Stimulated activated naive CD8-positive, alpha-beta T cell treated with anti-CD3 and anti-CD28 coated beads, Interleukin-15, Interleukin-2, amounts not matched to agents 100 ng/mL and 50 ng/mL, for 24 hours (primary cell): Measurements from ENCODE around the gene DARS1.
"Not testable (repeated sequence)": the region's sequence is repeated elsewhere in the genome, so short reads cannot be mapped to it uniquely, and the experiment has no call there.

Experiments used
- H3K27ac Mint-ChIP-seq: one replicate; pipeline ENCODE4 v1.8.0; 2021; ENCODE audit warnings: mild to moderate bottlenecking, mixed read lengths
- H3K27me3 Mint-ChIP-seq: one replicate; pipeline ENCODE4 v1.8.0; 2021; ENCODE audit warnings: mixed read lengths
- H3K36me3 Mint-ChIP-seq: one replicate; pipeline ENCODE4 v1.8.0; 2021; ENCODE audit warnings: low read depth, mixed read lengths
- H3K4me1 Mint-ChIP-seq: one replicate; pipeline ENCODE4 v1.8.0; 2021; ENCODE audit warnings: low read depth, mixed read lengths
- H3K4me3 Mint-ChIP-seq: one replicate; pipeline ENCODE4 v1.8.0; 2021; ENCODE audit warnings: mild to moderate bottlenecking, mixed read lengths
- H3K9me3 Mint-ChIP-seq: one replicate; pipeline ENCODE4 v1.8.0; 2021; ENCODE audit warnings: mixed read lengths

DARS1 gene

DNA sequence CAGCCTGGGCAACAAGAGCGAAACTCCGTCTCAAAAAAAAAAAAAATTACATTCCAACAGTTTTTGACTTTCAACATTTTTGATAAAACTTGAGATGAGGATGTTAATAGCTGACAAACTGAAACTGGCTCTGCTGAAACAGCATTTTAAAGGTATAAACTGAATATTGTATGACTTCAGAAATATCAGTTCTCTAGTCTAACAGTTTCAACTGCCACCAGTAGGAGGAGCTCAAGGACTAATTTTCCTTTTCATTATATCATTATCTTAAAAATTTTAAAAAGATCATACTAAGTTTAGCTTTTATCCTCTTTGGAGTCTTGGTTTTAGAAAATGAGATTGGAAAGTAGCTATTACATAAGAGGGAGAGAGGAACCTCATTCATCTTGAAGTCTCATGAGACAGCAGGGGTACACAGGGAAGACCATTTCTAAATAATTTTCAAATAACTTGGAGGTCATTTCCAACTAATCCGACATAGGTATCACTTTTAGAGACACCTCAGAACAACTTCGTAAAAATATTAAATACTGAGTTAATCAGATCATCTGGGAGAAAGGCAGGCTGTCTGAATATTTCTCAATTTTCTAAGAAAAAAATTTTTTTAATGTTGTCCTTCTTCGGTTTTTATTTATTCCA is 71.6 kb downstream of the DARS1 start:
- no peak overlapping the region for H3K4me3 Mint-ChIP-seq
- H3K27ac Mint-ChIP-seq: no peak overlapping the region
- peaks cover 12% of the 10 kb centered on the region for H3K4me1 Mint-ChIP-seq
- no peaks in the 10 kb centered on the region for H3K27me3 Mint-ChIP-seq
- peaks cover 44% of the 10 kb centered on the region for H3K36me3 Mint-ChIP-seq
- H3K9me3 Mint-ChIP-seq: no peaks in the 10 kb centered on the region

DNA sequence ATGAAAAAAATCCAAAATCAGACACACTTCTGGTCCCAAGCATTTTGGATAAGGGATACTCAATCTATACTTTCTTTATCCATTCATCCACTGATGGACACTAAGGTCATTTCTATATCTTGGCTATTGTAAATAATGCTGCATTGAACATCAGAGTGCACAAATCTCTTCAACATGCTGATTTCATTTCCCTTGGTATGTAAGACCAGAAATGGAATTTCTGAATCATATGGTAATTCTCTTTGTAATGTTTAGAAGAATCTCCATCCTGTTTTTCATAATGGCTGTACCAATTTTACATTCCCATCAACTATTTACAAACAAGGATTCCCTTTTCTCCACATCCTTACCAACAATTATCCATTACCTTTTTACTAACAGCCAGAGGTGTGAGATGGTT is 75.5 kb downstream of the DARS1 start:
- Mint-ChIP-seq H3K36me3 (peaks cover 67% of the 10 kb centered on the region), H3K4me3 (no peak overlapping the region), H3K27me3 (no peaks in the 10 kb centered on the region), H3K27ac (no peak overlapping the region), H3K9me3 (no peaks in the 10 kb centered on the region), H3K4me1 (peaks cover 6% of the 10 kb centered on the region)

DNA sequence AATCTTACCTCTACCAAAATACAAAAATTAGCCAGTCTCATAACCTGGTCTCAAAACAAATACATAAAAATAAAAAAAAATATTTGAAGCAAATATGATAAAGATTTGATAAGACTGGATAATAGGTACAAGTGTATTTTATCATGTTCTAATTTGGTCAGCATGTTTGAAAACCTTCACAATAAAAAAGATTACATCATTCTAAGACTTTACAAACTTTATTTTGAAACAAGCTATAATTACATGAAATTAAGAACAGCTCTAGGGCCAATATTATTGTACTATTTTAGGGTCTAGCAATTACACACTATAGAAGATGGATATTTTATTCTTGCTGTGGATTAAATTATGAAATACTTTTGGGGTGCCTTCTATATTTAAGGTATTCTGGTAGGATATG is 79.7 kb downstream of the DARS1 start:
- Mint-ChIP-seq H3K4me3 (no peak overlapping the region), H3K9me3 (no peaks in the 10 kb centered on the region), H3K4me1 (peaks cover 6% of the 10 kb centered on the region), H3K36me3 (peaks cover 55% of the 10 kb centered on the region), H3K27ac (no peak overlapping the region), H3K27me3 (no peaks in the 10 kb centered on the region)

DNA sequence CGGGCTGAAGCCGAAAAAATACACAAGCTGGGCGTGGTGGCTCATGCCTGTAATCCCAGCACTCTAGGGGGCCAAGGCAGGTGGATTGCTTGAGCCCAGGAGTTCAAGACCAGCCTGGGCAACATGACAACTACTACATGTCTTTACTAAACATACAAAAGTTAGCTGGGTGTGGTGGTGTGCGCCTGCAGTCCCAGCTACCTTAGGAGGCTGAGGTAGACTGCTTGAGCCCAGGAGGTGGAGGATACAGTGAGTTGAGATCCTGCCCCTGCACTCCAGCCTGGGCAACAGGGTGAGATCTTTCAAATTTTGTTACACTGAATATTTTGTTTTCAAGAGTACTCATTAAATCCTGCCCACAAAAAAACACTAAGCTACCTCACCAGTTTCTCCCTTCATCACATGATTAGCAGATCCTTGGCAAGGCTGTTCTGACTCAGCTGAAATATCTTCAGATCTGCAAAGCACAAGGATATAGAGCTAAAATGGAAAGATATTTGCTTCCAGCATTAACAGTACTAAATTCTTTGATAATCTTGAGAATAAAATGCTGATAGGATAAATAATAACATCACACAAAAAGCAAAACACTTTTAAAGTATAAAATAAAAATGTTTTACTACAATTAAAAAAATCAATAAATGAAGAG is 81.0 kb downstream of the DARS1 start:
- H3K9me3 Mint-ChIP-seq: no peaks in the 10 kb centered on the region
- H3K27me3 Mint-ChIP-seq: no peaks in the 10 kb centered on the region
- H3K27ac Mint-ChIP-seq: no peak overlapping the region
- peaks cover 45% of the 10 kb centered on the region for H3K36me3 Mint-ChIP-seq
- no peaks in the 10 kb centered on the region for H3K4me1 Mint-ChIP-seq
- H3K4me3 Mint-ChIP-seq: no peak overlapping the region

DNA sequence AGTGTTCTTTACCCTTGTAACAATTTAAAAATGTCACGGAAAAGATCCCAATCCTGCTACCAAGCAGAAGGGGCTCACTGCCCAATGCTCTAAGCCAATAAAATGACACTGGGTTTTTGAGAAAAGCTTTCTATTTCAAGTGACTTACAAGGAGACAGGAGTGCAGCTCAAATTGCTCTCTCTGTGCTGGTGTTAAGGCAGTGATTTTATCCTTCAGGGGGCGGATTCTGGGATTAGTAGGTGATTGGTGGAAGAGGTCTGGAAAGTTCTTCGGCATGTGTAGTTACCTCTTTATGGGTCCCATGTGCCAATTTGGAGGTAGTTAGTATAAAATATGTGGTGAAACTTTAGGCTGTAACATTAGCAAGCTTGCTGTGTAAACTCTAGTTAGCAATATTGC is 81.8 kb downstream of the DARS1 start:
- Mint-ChIP-seq H3K27ac (no peak overlapping the region), H3K4me3 (no peak overlapping the region), H3K4me1 (no peaks in the 10 kb centered on the region), H3K36me3 (peaks cover 38% of the 10 kb centered on the region), H3K9me3 (no peaks in the 10 kb centered on the region), H3K27me3 (no peaks in the 10 kb centered on the region)

DNA sequence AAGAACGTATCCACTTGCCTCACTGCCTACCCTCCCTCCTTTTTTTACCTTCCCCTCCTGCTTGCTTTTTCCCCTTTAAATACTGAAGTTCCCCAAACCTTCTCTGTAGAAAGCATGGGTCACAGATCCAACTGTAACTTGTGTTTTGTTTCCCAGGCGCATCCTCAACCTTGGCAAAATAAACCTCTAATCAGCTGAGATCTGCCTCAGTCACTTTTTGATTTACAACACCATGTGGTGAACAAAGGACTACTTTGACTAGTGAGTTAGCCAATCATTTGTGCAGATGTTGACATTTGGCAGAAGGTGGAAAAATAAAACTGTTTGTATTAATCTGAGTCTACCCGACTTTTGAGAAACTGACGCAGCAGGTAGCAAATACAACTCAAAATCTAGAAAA is 85.9 kb downstream of the DARS1 start:
- Mint-ChIP-seq H3K9me3 (no peaks in the 10 kb centered on the region), H3K27ac (peak overlapping the region; percentile 23), H3K27me3 (no peaks in the 10 kb centered on the region), H3K4me1 (no peaks in the 10 kb centered on the region), H3K4me3 (no peak overlapping the region), H3K36me3 (peaks cover 11% of the 10 kb centered on the region)

DNA sequence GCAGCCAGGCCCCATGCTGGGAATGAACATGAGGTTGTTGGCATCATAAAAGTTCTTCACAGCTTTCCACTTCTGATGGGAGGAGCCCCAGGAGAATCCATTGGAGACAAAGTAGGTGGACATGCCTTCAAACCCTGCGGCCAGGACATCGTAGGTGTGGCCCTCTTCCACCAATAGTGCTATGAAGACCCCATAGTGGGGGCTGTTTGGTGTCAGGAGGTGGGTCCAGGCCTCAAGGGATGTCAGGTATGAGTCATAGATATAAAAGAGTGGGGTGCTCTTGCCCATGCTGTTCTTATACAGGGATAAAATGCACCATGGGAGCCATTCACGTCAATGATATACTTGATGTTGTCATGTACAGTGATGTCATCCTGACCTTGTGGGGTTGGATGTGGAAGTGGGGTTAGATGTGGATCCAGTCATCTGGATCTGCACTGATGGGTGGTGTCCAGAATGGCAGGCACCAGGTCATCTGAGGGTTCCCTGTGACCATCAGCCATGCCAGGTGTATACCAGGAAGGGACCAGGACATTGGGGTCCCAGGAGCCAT is 87.1 kb downstream of the DARS1 start:
- H3K36me3 Mint-ChIP-seq: peaks cover 4% of the 10 kb centered on the region

DNA sequence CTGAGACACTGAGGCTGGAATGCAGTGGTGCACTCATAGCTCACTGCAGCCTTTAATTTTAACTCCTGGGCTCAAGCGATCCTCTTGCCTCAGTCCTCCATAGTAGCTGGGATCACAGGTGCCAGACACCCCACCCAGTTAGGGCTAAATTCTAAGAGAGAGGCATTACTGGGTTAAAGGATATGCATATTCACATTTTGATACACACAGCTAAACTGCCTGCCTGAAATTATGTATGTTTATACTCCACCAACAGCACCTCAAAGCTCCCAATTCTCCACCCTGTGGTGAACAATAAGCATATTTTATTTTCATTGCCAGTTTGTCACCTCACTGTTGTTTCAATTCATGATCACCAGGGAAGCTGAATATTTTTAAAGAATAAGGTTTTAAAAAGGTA is 90.5 kb downstream of the DARS1 start:
- Mint-ChIP-seq H3K9me3 (no peaks in the 10 kb centered on the region), H3K36me3 (no peaks in the 10 kb centered on the region), H3K27ac (no peak overlapping the region), H3K4me1 (no peaks in the 10 kb centered on the region), H3K4me3 (no peak overlapping the region), H3K27me3 (no peaks in the 10 kb centered on the region)

More for the DNA sequence above, 87.1 kb downstream of the DARS1 start:
- no peaks in the 10 kb centered on the region for H3K4me1 Mint-ChIP-seq
- H3K9me3 Mint-ChIP-seq: no peaks in the 10 kb centered on the region
- H3K27me3 Mint-ChIP-seq: no peaks in the 10 kb centered on the region
- no peak overlapping the region for H3K4me3 Mint-ChIP-seq
- H3K27ac Mint-ChIP-seq: no peak overlapping the region

DNA sequence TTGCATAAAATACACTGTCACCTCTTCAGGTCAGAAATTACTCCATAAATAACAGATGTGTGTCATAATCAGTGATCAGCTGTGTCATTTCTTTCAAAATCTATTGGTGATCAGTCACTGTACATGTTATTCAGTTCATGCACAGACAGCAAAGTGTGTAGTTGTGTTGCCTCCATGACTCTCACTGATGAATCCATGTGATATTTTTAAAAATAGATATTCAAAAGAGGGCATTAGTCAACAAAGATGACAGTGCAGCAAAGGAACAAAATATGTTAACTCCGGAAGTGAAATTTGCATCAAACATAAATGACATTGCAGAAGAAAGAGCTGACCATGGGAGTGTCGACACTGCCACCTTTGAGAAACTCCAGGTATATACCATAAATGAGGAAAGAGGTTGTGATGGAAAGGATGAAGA is 92.0 kb downstream of the DARS1 start:
- Mint-ChIP-seq H3K27me3 (no peaks in the 10 kb centered on the region), H3K27ac (no peak overlapping the region), H3K36me3 (no peaks in the 10 kb centered on the region), H3K4me3 (no peak overlapping the region), H3K4me1 (no peaks in the 10 kb centered on the region), H3K9me3 (no peaks in the 10 kb centered on the region)

DNA sequence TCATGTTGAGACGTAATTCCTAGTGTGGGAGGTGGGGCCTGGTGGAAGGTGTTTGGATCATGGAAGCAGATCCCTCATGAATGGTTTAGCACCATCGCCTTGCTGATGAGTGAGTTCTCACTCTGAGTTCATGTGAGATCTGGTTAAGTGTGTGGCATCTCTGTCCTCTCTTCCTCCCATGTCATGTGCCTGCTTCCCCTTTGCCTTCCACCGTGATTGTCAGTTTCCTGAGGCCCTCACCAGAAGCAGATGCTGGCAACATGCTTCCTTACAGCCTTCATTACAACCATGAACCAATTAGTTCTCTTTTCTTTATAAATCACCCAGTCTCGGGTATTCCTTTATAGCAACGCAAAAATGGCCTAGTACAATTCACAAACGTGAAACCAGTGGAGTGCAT is 94.6 kb downstream of the DARS1 start:
- Mint-ChIP-seq H3K27me3 (no peaks in the 10 kb centered on the region), H3K4me1 (peaks cover 3% of the 10 kb centered on the region), H3K4me3 (no peak overlapping the region), H3K27ac (no peak overlapping the region), H3K36me3 (no peaks in the 10 kb centered on the region), H3K9me3 (no peaks in the 10 kb centered on the region)

DNA sequence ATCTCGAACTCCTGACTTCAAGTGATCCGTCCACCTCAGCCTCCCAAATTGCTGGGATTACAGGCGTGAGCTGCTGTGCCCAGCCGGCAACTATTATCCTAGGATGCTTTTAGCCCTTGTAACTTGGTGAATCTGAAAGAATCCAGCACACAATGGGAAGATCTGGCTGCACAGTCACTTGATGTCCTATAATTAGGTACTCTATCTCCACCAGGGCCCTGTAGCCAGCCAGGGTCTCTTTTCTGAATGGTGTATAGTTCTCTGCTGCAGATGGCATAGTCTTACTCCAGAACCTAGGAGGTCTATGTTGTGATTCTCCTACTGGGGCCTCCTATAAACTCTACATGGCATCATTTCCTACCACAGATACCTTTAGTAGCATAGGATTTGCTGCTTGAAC is 95.3 kb downstream of the DARS1 start:
- no peaks in the 10 kb centered on the region for H3K9me3 Mint-ChIP-seq
- peaks cover 3% of the 10 kb centered on the region for H3K4me1 Mint-ChIP-seq
- H3K36me3 Mint-ChIP-seq: no peaks in the 10 kb centered on the region
- H3K27me3 Mint-ChIP-seq: no peaks in the 10 kb centered on the region
- H3K27ac Mint-ChIP-seq: no peak overlapping the region
- no peak overlapping the region for H3K4me3 Mint-ChIP-seq

DNA sequence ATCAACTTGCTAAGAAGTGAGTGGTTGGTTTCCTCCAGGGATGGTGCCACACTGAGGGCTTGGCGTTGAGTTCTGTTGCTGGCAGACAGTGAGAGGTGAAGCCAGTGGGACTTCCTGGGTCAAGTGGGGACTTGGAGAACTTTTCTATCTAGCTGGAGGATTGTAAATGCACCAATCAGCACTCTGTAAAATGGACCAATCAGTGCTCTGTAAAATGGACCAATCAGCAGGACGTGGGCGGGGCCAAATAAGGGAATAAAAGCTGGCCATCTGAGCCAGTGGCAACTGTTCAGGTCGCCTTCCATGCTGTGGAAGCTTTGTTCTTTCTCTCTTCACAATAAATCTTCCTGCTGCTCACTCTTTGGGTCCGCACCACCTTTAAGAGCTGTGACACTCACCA is 96.8 kb downstream of the DARS1 start:
- H3K4me3 Mint-ChIP-seq, H3K9me3 Mint-ChIP-seq, H3K4me1 Mint-ChIP-seq, H3K36me3 Mint-ChIP-seq, H3K27ac Mint-ChIP-seq, H3K27me3 Mint-ChIP-seq: not testable (repeated sequence)

DNA sequence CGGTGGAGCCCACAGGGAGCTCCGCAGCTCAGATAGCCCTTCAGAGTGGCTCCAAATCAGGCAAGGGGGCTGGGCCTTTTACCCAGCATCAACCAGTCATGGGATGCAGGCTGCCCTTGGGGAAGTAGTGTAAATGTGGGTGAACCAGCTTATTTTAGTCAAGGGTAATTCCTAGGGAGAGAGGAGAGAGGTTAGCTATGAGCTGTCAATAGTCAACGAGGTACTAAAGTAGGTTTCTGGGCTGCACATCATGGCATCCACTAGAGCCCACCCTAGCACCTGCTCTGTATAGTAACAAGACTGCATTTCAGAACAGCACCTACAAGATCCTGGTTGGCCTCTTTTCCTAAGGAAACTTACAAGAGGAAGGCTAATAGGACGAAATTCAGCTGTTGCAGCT is 99.7 kb downstream of the DARS1 start:
- Mint-ChIP-seq H3K27me3 (no peaks in the 10 kb centered on the region), H3K4me1 (peaks cover 3% of the 10 kb centered on the region), H3K36me3 (no peaks in the 10 kb centered on the region), H3K9me3 (no peaks in the 10 kb centered on the region), H3K4me3 (no peak overlapping the region), H3K27ac (no peak overlapping the region)

DNA sequence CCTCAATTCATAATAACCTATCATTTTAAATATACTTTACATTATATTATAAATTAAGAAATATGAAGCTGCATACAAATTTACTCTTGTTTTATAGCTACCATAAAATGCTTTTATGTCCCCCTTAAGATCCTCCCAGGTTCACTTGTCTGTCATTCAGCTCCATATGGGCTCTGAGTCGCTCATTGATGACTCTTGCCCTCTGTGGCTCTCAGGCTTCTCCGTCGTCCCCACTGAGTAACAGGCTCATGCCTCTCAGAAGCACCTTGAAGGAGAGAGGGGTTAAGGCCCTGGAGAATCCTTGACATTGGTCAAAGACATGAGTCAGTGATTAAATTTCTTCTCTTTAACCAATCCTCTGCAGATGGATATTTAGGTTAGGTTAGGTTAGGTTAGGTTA is 103.0 kb downstream of the DARS1 start:
- no peaks in the 10 kb centered on the region for H3K9me3 Mint-ChIP-seq
- H3K36me3 Mint-ChIP-seq: no peaks in the 10 kb centered on the region
- peaks cover 6% of the 10 kb centered on the region for H3K4me1 Mint-ChIP-seq
- no peaks in the 10 kb centered on the region for H3K27me3 Mint-ChIP-seq
- no peak overlapping the region for H3K27ac Mint-ChIP-seq
- no peak overlapping the region for H3K4me3 Mint-ChIP-seq

DNA sequence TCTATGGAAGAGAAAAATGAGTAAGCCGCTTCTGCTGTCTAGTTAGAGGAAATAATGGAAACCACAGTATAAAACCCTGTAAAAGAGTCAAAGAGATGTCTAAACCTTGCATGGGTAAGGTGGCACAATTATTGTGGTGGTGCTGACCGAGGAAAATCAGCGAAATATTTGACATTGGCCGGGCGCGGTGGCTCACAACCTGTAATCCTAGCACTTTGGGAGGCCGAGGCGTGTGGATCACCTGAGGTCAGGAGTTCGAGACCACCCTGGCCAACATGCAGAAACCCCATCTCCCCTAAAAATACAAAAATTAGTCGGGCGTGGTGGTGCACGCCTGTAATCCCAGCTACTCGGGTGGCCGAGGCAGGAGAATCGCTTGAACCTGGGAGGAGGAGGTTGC is 108.7 kb downstream of the DARS1 start:
- not testable (repeated sequence) for H3K9me3 Mint-ChIP-seq, H3K27me3 Mint-ChIP-seq
- H3K4me1 Mint-ChIP-seq: peaks cover 44% of the 10 kb centered on the region
- H3K4me3 Mint-ChIP-seq: peak overlapping the region; percentile 91
- peaks cover 43% of the 10 kb centered on the region for H3K36me3 Mint-ChIP-seq
- peak overlapping the region; percentile 98 for H3K27ac Mint-ChIP-seq
